GM12874 (cell line): Measurements from ENCODE around the gene FAM107B.

Experiments
- CTCF ChIP-seq: IDR thresholded peaks from 2 replicates; pipeline ENCODE4 v1.5.1; 2011; ENCODE audit warnings: low read depth, mild to moderate bottlenecking, control low read depth, low read length, moderate library complexity; ENCODE audit not compliant: insufficient read depth

The FAM107B gene

GRCh38 chr10:14601326-14601725 lies 173.4 kb downstream of the FAM107B start:
- TF ChIP-seq CTCF, result no peak

DNA sequence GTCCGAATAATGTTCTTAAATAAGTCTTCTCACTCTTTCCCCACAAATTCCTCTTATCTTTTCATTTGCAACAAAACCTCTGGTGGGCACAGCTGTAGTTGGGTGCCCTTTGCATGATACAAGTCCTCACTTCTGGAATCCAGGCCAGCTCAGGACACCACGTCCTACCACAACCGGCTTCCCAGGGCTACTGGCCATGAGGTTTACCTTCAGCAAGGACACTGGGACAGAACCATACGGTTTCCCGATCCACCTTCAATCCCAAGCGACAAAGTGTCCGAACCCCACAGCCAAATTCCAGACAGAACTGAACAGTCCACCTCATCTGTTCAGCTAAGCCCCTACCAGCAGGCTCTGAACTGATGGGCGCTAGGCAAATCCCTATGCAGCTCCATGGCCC lies 174.6 kb downstream of the FAM107B start:
- no peak for TF ChIP-seq CTCF

GRCh38 chr10:14598809-14599764 lies 175.6 kb downstream of the FAM107B start:
- no peak for TF ChIP-seq CTCF

GRCh38 chr10:14595526-14596182 lies 179.0 kb downstream of the FAM107B start:
- TF ChIP-seq CTCF, result no peak

- TF ChIP-seq CTCF, result no peak
These were observed 179.7 kb downstream of the FAM107B start for GRCh38 chr10:14594878-14595525.

DNA sequence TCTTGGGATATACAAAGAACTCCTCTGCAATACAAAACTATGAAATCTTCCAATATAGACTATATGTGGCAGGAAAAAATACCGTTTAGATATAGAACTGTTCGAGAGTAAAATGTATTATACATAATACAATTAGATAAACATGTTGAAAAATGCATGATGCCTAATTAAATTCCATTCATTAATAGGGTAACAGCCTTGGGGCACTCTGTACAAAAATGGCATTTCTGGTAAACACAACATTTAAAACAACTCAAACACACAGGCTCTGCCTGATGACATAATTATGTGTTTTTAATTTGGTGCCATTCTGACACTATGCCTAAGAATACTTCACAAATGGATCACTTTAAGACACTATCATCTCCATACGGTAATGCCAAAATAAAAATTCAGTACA lies 180.9 kb downstream of the FAM107B start:
- TF ChIP-seq CTCF, result no peak

DNA sequence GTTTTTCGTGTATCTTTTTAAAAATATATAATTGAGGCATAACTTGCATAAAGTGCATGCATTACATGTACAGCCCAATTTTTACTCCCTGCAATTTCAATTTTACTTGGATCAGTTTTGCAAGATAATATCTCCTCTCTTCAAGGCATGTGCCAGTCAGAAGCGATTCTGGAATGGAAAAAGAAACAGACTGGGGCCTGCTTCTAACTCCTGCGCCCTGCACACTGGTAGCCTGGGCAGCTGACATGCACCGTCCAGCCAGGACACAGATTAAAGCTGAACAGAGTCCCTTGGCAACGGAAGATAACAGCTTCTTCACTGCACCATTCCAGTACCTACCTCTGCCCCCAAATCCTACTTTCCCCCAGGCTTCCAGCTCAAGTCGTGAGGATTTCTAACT lies 182.1 kb downstream of the FAM107B start:
- no peak for TF ChIP-seq CTCF
